T-helper 1 cell treated with Interleukin-12 subunit alpha and Interleukin-12 subunit beta and Interleukin-4 antibody, amounts not matched to agents 30 μg/mL and 1 μg/mL, for 36 hours (primary cell): Measurements from ENCODE around the gene ARHGAP24.
"Not testable (repeated sequence)": the region's sequence is repeated elsewhere in the genome, so short reads cannot be mapped to it uniquely, and the experiment has no call there.

Experiments
- H3K27ac Mint-ChIP-seq: one replicate; pipeline ENCODE4 v1.8.0; 2021; ENCODE audit warnings: mild to moderate bottlenecking, mixed read lengths
- H3K27me3 Mint-ChIP-seq: one replicate; pipeline ENCODE4 v1.8.0; 2021; ENCODE audit warnings: low read depth, mixed read lengths
- H3K36me3 Mint-ChIP-seq: one replicate; pipeline ENCODE4 v1.8.0; 2021; ENCODE audit warnings: low read depth, mixed read lengths
- H3K4me1 Mint-ChIP-seq: one replicate; pipeline ENCODE4 v1.8.0; 2021; ENCODE audit warnings: low read depth, mixed read lengths
- H3K4me3 Mint-ChIP-seq: one replicate; pipeline ENCODE4 v1.8.0; 2021; ENCODE audit warnings: mild to moderate bottlenecking, moderate library complexity, mixed read lengths
- H3K9me3 Mint-ChIP-seq: one replicate; pipeline ENCODE4 v1.8.0; 2021; ENCODE audit warnings: mixed read lengths

ARHGAP24 gene

DNA sequence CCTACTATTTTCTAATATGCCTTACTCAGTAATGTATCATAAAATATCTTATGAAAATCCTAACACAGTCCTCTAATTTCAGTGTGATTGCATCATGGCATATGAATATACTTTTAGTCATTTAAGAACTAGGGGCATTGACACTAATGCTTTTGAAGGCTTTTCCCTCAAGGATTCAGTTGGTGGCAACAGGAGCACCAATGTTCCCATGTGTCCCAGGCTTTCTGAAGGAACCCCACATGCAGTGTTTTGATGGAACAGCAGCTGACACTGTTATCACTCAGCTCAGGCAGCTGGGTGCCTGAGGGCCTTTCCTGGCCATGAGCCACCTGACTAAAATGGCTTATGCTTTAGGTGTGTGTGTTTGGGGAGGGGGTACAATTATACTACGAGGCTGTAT lies 348.3 kb downstream of the ARHGAP24 start:
- no peak overlapping the region for H3K27ac Mint-ChIP-seq
- H3K36me3 Mint-ChIP-seq = no peaks in the 10 kb centered on the region
- no peak overlapping the region for H3K4me3 Mint-ChIP-seq
- H3K9me3 Mint-ChIP-seq = no peaks in the 10 kb centered on the region
- no peaks in the 10 kb centered on the region for H3K4me1 Mint-ChIP-seq
- no peaks in the 10 kb centered on the region for H3K27me3 Mint-ChIP-seq

DNA sequence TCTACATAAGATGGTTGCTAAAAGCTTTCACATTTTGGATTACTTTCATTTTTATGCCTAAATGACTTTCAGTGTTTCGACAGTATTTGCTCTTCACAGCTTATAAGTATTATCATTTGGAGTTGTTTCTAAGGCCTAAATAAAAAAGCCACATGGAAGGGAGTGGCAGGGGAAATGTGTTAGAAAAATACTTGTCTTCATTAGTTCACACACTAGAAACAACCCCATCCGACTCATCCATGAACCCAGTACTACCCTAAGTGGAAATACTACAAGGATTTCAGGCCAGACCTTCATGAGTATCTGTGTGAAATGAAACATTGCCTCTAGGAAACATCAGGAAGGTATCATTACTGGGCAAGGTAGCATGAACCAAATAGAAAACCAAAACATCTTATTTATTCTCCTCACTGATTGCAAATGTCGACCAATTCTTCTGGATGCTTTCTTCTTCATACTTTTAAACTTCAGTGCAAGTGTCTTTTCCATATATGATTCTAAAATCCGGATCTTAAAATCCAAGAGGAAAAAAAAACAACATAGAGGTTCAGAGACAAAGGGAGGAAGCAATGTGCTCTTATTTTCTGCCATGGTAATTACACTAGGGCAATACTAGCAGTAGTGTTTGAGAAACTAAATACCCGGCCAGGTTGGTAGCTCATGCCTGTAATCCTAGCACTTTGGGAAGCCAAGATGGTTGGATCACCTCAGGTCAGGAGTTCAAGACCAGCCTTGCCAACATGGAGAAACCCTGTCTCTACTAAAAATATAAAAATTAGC lies 349.4 kb downstream of the ARHGAP24 start:
- H3K36me3 Mint-ChIP-seq = no peaks in the 10 kb centered on the region
- H3K27me3 Mint-ChIP-seq = no peaks in the 10 kb centered on the region
- no peaks in the 10 kb centered on the region for H3K9me3 Mint-ChIP-seq
- H3K4me3 Mint-ChIP-seq = no peak overlapping the region
- H3K27ac Mint-ChIP-seq = no peak overlapping the region
- no peaks in the 10 kb centered on the region for H3K4me1 Mint-ChIP-seq

DNA sequence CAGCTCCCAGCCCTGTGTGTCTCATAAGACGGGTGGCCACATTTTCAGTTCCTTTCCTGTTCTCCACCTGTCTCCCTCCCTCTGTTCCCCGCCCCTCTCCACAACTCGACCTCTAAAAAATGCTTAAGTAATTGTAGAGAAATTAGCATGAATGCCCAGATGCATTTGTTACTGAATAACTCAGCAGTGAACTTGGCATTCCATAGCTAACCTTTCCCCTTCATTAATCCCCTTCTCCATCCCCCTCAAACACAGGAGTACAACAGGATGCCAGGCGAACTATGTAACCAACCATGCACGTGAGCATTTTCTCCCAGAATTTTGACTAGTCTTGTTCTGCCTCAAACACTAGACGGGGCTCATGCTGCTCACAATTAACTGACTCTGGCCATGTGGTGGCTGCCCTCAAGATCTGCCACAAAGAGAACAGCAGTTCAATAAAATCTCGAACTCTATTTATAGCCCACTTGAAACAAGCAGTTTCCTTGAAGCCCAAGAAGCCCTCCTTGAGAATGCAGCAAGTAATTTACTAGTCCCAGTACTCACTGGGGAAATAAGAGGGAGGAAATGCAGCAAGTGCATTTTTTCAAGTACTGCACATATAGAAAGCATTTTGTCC lies 351.2 kb downstream of the ARHGAP24 start:
- no peaks in the 10 kb centered on the region for H3K4me1 Mint-ChIP-seq

DNA sequence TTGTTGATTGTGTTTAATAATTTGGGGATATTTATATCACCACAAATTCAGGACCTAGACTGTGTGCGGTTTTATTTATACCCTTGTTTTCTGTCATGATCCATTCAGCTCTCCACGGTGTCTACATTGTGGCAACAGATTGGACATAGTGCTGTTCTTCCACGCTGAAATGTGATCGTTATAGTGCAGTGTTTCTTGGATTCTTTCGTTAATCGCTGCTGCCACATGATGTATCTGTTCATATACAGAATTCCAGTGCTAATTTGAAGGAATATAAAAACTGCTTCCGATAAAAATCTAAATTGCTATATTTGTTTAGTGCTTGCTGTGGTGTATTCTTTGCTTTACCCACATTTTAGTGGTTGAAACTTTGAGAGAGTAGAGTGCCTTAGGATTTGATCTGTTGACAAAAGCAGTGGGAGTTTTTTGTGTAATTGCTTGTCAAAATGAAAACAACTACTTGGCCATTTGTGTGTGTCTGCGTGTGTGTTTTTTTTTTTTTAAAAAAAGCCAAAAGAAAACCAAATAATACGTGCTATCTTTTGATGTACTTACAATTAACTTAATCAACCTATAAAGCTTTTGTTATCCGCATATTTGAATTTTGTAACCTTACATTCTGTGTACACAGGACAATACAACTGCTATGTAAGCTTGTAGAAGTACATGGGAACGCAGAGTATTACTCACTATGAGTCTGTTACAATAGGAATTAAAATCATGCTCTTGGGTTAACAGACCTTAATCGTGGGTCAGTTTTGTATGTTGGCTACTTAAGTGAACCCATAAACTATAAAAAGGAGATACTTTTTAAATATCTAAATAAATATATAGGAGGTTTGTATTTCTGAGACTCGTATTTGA lies 353.3 kb downstream of the ARHGAP24 start:
- no peaks in the 10 kb centered on the region for H3K27me3 Mint-ChIP-seq
- no peaks in the 10 kb centered on the region for H3K4me1 Mint-ChIP-seq
- no peaks in the 10 kb centered on the region for H3K9me3 Mint-ChIP-seq

More for the DNA sequence above, 351.2 kb downstream of the ARHGAP24 start:
- Mint-ChIP-seq H3K27me3 (no peaks in the 10 kb centered on the region), H3K36me3 (no peaks in the 10 kb centered on the region), H3K4me3 (no peak overlapping the region), H3K27ac (no peak overlapping the region), H3K9me3 (no peaks in the 10 kb centered on the region)

DNA sequence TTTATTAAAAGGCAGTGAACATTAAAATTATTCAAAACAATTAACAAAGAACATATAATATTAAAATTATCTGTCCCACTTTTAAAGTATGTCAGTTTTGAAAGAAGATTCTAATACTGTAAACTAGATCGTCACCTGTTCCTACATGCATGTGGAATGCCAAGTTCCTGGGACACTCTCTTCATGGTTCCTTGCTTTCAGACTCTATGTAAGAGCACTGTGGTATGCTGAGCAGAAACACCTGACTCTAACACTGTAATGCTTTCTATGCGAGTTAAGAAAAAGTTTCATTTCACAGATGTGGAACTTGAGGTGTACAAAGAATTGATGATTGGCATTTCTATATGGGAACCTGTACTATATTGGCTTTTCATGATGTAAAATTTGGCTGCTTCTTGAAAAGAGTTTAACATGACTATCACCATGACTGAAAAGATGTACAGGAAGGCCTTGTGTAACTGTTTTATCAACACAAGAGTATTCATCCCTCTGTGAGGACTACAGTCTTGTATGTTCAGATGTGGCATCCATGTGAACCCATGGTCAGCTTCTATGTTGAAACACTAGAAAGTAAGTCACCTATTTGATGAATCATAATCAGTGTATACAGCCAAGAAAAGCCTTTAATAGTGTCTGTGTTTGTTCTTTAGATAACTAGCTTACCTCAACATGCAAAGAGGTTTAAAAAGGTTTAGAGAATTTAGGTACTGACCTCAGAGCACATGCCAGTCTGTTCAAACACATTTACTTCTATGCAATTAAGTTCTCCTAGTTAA lies 354.5 kb downstream of the ARHGAP24 start:
- H3K27me3 Mint-ChIP-seq = no peaks in the 10 kb centered on the region
- no peak overlapping the region for H3K27ac Mint-ChIP-seq
- H3K4me3 Mint-ChIP-seq = no peak overlapping the region
- no peaks in the 10 kb centered on the region for H3K9me3 Mint-ChIP-seq
- no peaks in the 10 kb centered on the region for H3K4me1 Mint-ChIP-seq
- H3K36me3 Mint-ChIP-seq = no peaks in the 10 kb centered on the region

More for the DNA sequence above, 353.3 kb downstream of the ARHGAP24 start:
- H3K4me3 Mint-ChIP-seq = no peak overlapping the region
- H3K36me3 Mint-ChIP-seq = no peaks in the 10 kb centered on the region
- no peak overlapping the region for H3K27ac Mint-ChIP-seq

DNA sequence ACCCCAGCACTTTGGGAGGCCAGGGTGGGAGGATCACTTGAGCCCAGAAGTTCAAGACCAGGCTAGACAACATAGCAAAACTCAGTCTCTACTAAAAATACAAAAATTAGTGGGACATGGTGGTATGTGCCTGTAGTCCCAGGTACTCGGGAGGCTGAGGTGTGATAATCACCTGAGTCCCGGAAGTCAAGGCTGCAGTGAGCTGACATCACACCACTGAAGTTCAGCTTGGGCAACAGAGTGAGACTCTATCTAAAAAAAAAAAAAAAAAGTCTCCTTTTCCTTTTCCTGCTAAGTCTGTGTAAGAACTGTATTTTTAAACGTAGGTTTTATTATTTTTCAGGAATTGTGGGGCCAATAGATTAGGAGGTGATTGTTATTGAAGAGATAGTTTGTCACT lies 356.7 kb downstream of the ARHGAP24 start:
- H3K36me3 Mint-ChIP-seq = no peaks in the 10 kb centered on the region
- no peaks in the 10 kb centered on the region for H3K27me3 Mint-ChIP-seq
- no peak overlapping the region for H3K4me3 Mint-ChIP-seq
- no peak overlapping the region for H3K27ac Mint-ChIP-seq
- no peaks in the 10 kb centered on the region for H3K9me3 Mint-ChIP-seq
- no peaks in the 10 kb centered on the region for H3K4me1 Mint-ChIP-seq

DNA sequence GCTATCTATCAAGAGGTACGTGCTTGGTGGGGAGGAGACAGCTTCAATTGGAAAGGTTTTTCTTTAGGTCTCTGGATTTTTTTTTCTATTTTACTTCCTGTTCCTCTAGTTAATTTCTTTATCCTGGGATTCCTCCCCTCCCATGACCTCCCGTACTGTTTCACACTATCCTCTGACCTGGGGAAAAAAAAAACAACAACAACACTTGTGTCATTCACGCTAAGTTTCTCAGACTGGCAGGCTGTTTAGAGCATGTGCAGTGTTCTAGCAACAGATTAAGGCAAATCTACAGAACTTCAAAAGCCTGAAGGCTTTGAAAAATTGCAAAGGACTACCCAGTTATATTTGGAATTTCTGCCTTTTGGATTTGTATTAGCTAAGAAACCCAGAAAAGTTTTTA lies 358.4 kb downstream of the ARHGAP24 start:
- no peaks in the 10 kb centered on the region for H3K4me1 Mint-ChIP-seq
- H3K4me3 Mint-ChIP-seq = no peak overlapping the region
- no peaks in the 10 kb centered on the region for H3K27me3 Mint-ChIP-seq
- no peaks in the 10 kb centered on the region for H3K9me3 Mint-ChIP-seq
- H3K27ac Mint-ChIP-seq = no peak overlapping the region
- no peaks in the 10 kb centered on the region for H3K36me3 Mint-ChIP-seq

DNA sequence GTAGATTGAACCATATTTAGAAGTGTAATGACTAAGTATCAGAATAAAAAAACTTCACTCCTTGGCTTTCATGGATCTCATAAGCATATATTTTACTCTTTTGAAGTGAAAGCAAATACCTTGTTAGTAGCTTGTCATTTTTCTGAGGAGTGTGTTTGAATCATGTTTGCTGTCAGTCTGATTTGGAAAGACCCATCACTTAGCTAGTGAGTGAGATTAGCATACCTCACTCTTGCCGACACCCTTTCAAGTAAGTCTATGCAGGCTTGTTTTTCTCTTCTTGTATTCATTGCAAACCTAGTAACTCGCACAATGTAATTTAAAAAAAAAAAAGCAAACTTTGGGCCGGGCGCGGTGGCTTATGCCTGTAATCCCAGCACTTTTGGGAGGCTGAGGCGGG lies 360.0 kb downstream of the ARHGAP24 start:
- Mint-ChIP-seq H3K27me3 (no peaks in the 10 kb centered on the region), H3K27ac (no peak overlapping the region), H3K4me1 (no peaks in the 10 kb centered on the region), H3K4me3 (no peak overlapping the region), H3K9me3 (no peaks in the 10 kb centered on the region), H3K36me3 (no peaks in the 10 kb centered on the region)

DNA sequence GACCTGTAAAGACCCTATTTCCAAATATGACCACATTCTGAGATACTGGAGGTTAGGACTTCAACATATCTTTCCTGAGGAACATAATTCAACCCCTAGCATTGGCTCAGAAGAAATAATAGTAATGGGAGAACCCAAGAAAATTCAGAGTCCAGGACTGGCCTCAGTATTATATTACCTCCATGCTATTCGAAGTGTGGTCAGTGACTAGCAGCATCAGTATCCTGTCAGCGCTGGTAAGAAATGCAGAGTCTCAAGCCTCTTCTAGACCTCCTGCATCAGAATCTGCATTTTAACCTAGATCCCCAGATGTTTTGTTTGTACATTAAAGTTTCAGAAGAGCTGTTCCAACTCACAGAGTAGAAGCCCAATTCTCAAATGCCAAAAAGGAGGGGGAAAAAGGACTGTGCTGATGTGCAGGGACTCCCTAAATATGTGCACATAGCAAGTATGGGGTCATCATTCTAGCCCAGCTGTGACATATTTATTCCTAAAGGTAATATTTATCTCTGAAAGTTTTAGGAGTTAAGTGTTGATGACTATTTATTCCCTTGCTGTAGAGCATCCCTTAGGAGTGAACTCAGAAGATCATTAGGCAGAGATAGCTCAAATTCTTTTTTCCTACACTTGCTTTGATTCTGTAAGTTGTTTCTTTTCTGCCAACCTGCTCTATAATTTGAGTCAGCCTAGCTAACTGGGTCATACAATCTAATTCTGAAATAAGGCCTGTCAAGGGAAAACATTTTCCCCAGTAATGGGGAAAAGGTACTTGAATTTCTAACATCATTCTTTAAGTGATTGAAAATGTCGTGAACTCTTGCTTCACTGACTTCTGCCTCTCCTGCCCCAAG lies 361.9 kb downstream of the ARHGAP24 start:
- H3K4me3 Mint-ChIP-seq = no peak overlapping the region
- H3K36me3 Mint-ChIP-seq = no peaks in the 10 kb centered on the region
- H3K9me3 Mint-ChIP-seq = no peaks in the 10 kb centered on the region
- no peaks in the 10 kb centered on the region for H3K4me1 Mint-ChIP-seq
- H3K27ac Mint-ChIP-seq = no peak overlapping the region
- no peaks in the 10 kb centered on the region for H3K27me3 Mint-ChIP-seq

DNA sequence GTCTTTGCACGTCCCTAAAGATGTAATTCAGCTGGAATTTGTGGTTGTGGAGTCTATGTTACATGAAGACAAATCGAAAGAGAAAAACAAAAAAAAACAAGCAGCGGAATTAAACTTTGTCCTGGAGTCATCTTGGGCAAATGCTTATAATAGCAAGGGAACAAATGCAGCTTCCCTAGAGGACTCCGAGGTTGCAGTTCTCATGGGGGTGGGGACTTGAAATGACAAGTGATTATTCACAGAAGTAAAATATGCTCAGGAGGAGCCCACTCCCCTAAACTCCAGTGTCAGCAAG lies 362.4 kb downstream of the ARHGAP24 start:
- Mint-ChIP-seq H3K27me3 (no peaks in the 10 kb centered on the region), H3K4me1 (no peaks in the 10 kb centered on the region), H3K27ac (no peak overlapping the region), H3K36me3 (no peaks in the 10 kb centered on the region), H3K4me3 (no peak overlapping the region), H3K9me3 (no peaks in the 10 kb centered on the region)

DNA sequence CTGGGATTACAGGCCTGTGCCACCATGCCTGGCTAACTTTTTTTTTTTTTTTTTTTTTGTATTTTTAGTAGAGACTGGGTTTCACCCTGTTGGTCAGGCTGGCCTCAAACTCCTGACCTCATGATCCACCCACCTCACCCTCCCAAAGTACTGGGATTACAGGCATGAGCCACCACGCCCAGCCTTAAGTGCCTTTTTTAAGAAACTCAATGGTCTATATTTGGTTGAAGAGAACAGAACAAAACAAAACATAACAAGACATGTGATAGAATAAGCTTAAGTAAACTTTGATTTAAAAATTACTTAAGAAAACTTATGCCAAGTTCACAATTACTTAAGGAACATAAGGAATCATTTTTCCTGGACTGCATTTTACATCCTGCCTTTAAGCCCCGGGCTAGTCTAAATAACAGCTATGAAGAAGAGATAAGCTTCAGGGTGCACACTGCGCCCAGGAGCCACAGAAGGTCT lies 365.1 kb downstream of the ARHGAP24 start:
- H3K27ac Mint-ChIP-seq, H3K36me3 Mint-ChIP-seq, H3K9me3 Mint-ChIP-seq, H3K4me3 Mint-ChIP-seq, H3K4me1 Mint-ChIP-seq, H3K27me3 Mint-ChIP-seq: not testable (repeated sequence)

DNA sequence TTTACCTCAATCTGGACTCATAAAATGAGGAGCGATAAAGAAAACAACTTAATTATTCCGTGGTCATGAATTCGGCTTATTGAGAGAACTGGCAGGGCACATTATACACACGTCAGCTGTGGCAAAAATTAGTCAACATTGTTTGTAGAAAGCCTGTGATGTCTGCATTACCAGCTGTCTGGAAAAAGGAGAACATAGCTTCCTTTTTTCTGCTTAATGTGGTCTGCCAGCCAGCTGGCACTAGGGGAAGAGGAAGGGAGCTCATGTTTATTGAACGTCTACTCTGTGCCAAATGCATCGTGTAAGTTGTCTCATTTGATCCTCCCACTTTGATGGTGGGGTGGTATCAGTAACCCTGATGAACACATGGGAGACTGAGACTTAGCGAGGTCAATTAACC lies 367.6 kb downstream of the ARHGAP24 start:
- Mint-ChIP-seq H3K4me3 (no peak overlapping the region), H3K4me1 (no peaks in the 10 kb centered on the region), H3K27me3 (no peaks in the 10 kb centered on the region), H3K9me3 (no peaks in the 10 kb centered on the region), H3K36me3 (no peaks in the 10 kb centered on the region), H3K27ac (no peak overlapping the region)

DNA sequence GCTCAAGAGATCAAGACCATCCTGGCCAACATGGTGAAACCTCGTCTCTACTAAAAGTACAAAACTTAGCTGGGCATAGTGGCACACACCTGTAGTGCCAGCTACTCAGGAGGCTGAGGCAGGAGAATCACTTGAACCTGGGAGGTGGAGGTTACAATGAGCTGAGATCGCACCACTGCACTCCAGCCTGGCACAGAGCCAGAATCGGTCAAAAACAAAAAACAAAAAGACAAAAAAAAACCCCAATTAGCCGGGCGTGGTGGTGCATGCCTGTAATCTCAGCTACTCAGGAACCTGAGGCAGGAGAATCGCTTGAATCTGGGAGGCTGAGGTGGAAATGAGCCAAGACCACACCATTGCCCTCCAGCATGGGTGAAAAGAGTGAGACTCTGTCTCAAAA lies 378.8 kb downstream of the ARHGAP24 start:
- not testable (repeated sequence) for H3K27me3 Mint-ChIP-seq, H3K9me3 Mint-ChIP-seq, H3K4me1 Mint-ChIP-seq, H3K36me3 Mint-ChIP-seq, H3K27ac Mint-ChIP-seq, H3K4me3 Mint-ChIP-seq

DNA sequence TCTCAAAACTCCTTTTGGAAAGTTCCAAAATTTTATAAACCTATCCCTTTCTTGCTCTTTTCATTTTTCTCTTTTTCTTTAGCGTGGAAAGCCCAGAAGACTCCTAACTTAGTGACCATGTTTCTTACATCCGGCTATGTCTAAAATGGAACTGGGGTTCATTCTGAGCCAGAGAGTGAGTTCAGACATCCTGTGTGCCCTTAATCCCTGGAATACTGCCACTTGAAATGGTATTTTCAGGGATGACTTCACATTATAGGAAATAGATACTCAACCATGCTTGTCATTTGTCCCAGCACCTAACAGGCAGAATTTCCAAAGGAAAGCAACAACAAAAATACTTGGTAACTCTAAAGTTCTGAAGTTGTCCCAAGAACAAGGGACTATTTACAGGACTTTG lies 379.6 kb downstream of the ARHGAP24 start:
- Mint-ChIP-seq H3K36me3 (no peaks in the 10 kb centered on the region), H3K4me1 (no peaks in the 10 kb centered on the region), H3K4me3 (no peak overlapping the region), H3K27me3 (no peaks in the 10 kb centered on the region), H3K9me3 (peaks cover 8% of the 10 kb centered on the region), H3K27ac (no peak overlapping the region)
